HepG2 (cell line): ENCODE measurements around the gene GMPPB. TPM values are rescaled to one million over a fixed set of nuclear protein-coding genes. Genes with fewer than 3 reads are reported as not detected.

Experiments
- BORCS8-MEF2B ChIP-seq: sonication (generic); formaldehyde crosslinking; IDR thresholded peaks from 2 replicates; pipeline ENCODE4 v1.8.0; 2022; ENCODE audit warnings: mild to moderate bottlenecking, missing genetic modification reagents
- CEBPB ChIP-seq: IDR thresholded peaks from 2 replicates; pipeline ENCODE4 v1.6.1; 2011; ENCODE audit warnings: low read depth, low read length, improper control_type of control experiment, borderline replicate concordance
- DNMT3B ChIP-seq: conservative IDR thresholded peaks from 2 replicates; pipeline ENCODE4 v1.6.1; 2016; ENCODE audit warnings: missing biosample characterization, control low read depth
- E2F1 ChIP-seq: sonication (generic); formaldehyde crosslinking; IDR thresholded peaks from 2 replicates; pipeline ENCODE4 v1.5.0; 2020; ENCODE audit warnings: missing genetic modification reagents
- ERF ChIP-seq: IDR thresholded peaks from 2 replicates; pipeline ENCODE4 v1.6.1; 2018; ENCODE audit warnings: missing biosample characterization, missing genetic modification reagents
- GZF1 ChIP-seq: sonication (generic); formaldehyde crosslinking; IDR thresholded peaks from 2 replicates; pipeline ENCODE4 v1.5.1; 2020; ENCODE audit warnings: mild to moderate bottlenecking, missing genetic modification reagents
- KDM1A ChIP-seq: IDR thresholded peaks from 2 replicates; pipeline ENCODE4 v1.6.1; 2016; ENCODE audit warnings: missing compliant biosample characterization
- NFIB ChIP-seq: sonication (generic); formaldehyde crosslinking; IDR thresholded peaks from 2 replicates; pipeline ENCODE4 v1.9.0; 2021; ENCODE audit warnings: missing genetic modification reagents, mild to moderate bottlenecking, borderline replicate concordance
- ONECUT2 ChIP-seq: sonication (generic); formaldehyde crosslinking; IDR thresholded peaks from 2 replicates; pipeline ENCODE4 v1.4.0; 2020; ENCODE audit warnings: missing genetic modification reagents
- PAWR ChIP-seq: sonication (generic); formaldehyde crosslinking; IDR thresholded peaks from 2 replicates; pipeline ENCODE4 v1.4.0; 2020; ENCODE audit warnings: missing genetic modification reagents, mild to moderate bottlenecking, borderline replicate concordance
- RBFOX2 ChIP-seq: fragments of 200-400 bp; formaldehyde crosslinking; IDR thresholded peaks from 2 replicates; pipeline ENCODE4 v1.6.1; 2017; ENCODE audit warnings: low read depth, mild to moderate bottlenecking, low read length
- RFXANK ChIP-seq: IDR thresholded peaks from 2 replicates; pipeline ENCODE4 v1.6.1; 2016
- RFXAP ChIP-seq: sonication (generic); formaldehyde crosslinking; IDR thresholded peaks from 2 replicates; pipeline ENCODE4 v1.4.0; 2020; ENCODE audit warnings: missing genetic modification reagents, borderline replicate concordance
- SRSF1 ChIP-seq: fragments of 200-400 bp; formaldehyde crosslinking; optimal IDR thresholded peaks from 2 replicates; pipeline ENCODE3; 2017; ENCODE audit warnings: mild to moderate bottlenecking, low read depth, low read length, moderate library complexity
- ZBTB42 ChIP-seq: sonication (generic); formaldehyde crosslinking; IDR thresholded peaks from 2 replicates; pipeline ENCODE4 v1.5.0; 2020; ENCODE audit warnings: mild to moderate bottlenecking, missing genetic modification reagents
- ZNF276 ChIP-seq: sonication (generic); formaldehyde crosslinking; IDR thresholded peaks from 2 replicates; pipeline ENCODE4 v1.4.0; 2020; ENCODE audit warnings: mild to moderate bottlenecking, low read depth, missing genetic modification reagents
- ZNF281 ChIP-seq: sonication (generic); formaldehyde crosslinking; IDR thresholded peaks from 2 replicates; pipeline ENCODE4 v1.4.0; 2020; ENCODE audit warnings: missing genetic modification reagents, borderline replicate concordance
- ZNF335 ChIP-seq: sonication (generic); formaldehyde crosslinking; IDR thresholded peaks from 2 replicates; pipeline ENCODE4 v1.4.0; 2020; ENCODE audit warnings: missing genetic modification reagents
- ZNF382 ChIP-seq: sonication (generic); formaldehyde crosslinking; IDR thresholded peaks from 2 replicates; pipeline ENCODE4 v1.5.0; 2020; ENCODE audit warnings: missing genetic modification reagents, mild to moderate bottlenecking, borderline replicate concordance
- ZNF563 ChIP-seq: sonication (generic); formaldehyde crosslinking; IDR thresholded peaks from 2 replicates; pipeline ENCODE4 v1.8.0; 2022; ENCODE audit warnings: mild to moderate bottlenecking, moderate library complexity, missing genetic modification reagents
- ZNF777 ChIP-seq: sonication (generic); formaldehyde crosslinking; IDR thresholded peaks from 2 replicates; pipeline ENCODE4 v1.4.0; 2020; ENCODE audit warnings: missing genetic modification reagents
- polyA plus RNA-seq, 8 experiments: library from polyadenylated mRNA; depleted of rRNA in 3 of 8; stranded (reverse) in 7 of 8; unstranded in 1 of 8; fragments of >200 nt; fragmentation: Illumina TruSeq in 4 of 8; extraction: Trizol in 4 of 8; gene quantifications; 2 replicates each; pipeline versions ENCODE4 v1.2.1 to v1.2.3, GENCODE V29; 2011 to 2016; ENCODE audit warnings: low read depth in 4 of 8, missing spikeins in 1 of 8, mixed read lengths in 1 of 8; ENCODE audit not compliant: insufficient read depth in 1 of 8
- total RNA-seq, 5 experiments: library from RNA; depleted of rRNA; stranded (reverse); fragments of >200 nt; fragmentation: Illumina TruSeq; extraction: Trizol; gene quantifications; 2 replicates each; pipeline ENCODE4 v1.2.3, GENCODE V29; 2016; ENCODE audit warnings: low read depth in 1 of 5

GMPPB gene
- total and polyA plus RNA-seq, 2 of the 13 experiments (the other 11 are each of a cell fraction or from before 2014, with no cell fraction given): 6.5 to 23.1 TPM

- TF ChIP-seq ZNF276 (no peak), GZF1 (peak; percentile 84), ZNF777 (CRISPR knock-in tag) (peak; percentile 18), PAWR (CRISPR knock-in tag) (no peak), RFXAP (no peak), ZNF563 (CRISPR knock-in tag) (peak; percentile 69), ZNF382 (CRISPR knock-in tag) (no peak), CEBPB (no peak), NFIB (CRISPR knock-in tag) (no peak), DNMT3B (no peak; the same call in 1 of the 2 replicates), BORCS8-MEF2B (no peak), ONECUT2 (CRISPR knock-in tag) (no peak), SRSF1 (peak; percentile 90), E2F1 (CRISPR knock-in tag) (peak; percentile 27; the same call in 1 of the 2 replicates), ERF (CRISPR knock-in tag) (no peak), ZNF335 (CRISPR knock-in tag) (0 out of 2 replicates have a peak, but pooled peaks have one; percentile 25), RFXANK (CRISPR knock-in tag) (0 out of 2 replicates have a peak, but pooled peaks have one; percentile 60), RBFOX2 (peak; percentile 88), ZBTB42 (CRISPR knock-in tag) (no peak), KDM1A (CRISPR knock-in tag) (no peak), ZNF281 (CRISPR knock-in tag) (0 out of 2 replicates have a peak, but pooled peaks have one; percentile 13)
These were observed 49.8 kb downstream of the GMPPB start, which contains the start of gene APEH (continued) for GRCh38 chr3:49673715-49674496.
